Measurements from ENCODE around the gene THSD4. TPM values are rescaled to one million over a fixed set of nuclear protein-coding genes. Genes with fewer than 3 reads are reported as not detected.

THSD4 gene
- total and polyA plus RNA-seq, 5 donors from 2014 or later = not detected

DNA sequence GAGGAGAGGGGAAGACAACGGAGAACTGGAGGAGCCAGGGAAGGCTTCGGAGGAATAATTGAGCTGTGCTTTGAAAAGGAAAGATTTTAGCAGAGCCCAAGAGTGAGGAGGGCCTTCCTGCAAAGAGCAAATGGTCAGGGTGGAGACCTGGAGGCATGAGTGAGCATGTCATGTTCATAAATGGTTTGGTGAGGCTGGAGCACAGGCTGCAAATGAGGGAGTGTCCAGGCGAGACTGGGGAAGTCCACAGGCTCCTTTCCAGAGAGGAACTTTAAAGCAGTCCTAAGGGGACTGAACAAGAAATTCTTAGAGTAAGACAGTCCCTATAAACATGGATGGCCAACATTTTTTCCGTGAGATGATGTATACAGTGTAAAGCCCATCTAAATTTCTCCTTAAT is 108.8 kb downstream of the THSD4 start:
- peak overlapping the region in 1 of 3 donors; percentile 22 for H3K27ac Mint-ChIP-seq
- H3K4me3 Mint-ChIP-seq = no peak overlapping the region
- DNase-seq = no peak
- Histone ChIP-seq H3K27ac (ENCODE audit: insufficient read depth, low read length, poor library complexity, severe bottlenecking) (no peak overlapping the region), H3K36me3 (ENCODE audit: control insufficient read depth, insufficient read depth, low read length) (no peaks in the 10 kb centered on the region), H3K27me3 (ENCODE audit: control insufficient read depth, insufficient read depth, low read length) (no peaks in the 10 kb centered on the region), H3K4me3 (ENCODE audit: low read depth, low read length) (no peak overlapping the region), H3K4me1 (ENCODE audit: control insufficient read depth, insufficient read depth, low read length, poor library complexity, severe bottlenecking) (no peaks in the 10 kb centered on the region), H3K9me3 (ENCODE audit: control insufficient read depth in 2 of 2, low read length in 2 of 2) (no peaks in the 10 kb centered on the region)
- peaks cover 9% of the 10 kb centered on the region for H3K27me3 Mint-ChIP-seq
- no peaks in the 10 kb centered on the region for H3K36me3 Mint-ChIP-seq
- peaks cover 0 to 5% (median 0%) of the 10 kb centered on the region in 7 donors for H3K9me3 Mint-ChIP-seq
- no peak for ATAC-seq (ENCODE audit: low read depth in 2 of 2)
- H3K4me1 Mint-ChIP-seq = no peaks in the 10 kb centered on the region

DNA sequence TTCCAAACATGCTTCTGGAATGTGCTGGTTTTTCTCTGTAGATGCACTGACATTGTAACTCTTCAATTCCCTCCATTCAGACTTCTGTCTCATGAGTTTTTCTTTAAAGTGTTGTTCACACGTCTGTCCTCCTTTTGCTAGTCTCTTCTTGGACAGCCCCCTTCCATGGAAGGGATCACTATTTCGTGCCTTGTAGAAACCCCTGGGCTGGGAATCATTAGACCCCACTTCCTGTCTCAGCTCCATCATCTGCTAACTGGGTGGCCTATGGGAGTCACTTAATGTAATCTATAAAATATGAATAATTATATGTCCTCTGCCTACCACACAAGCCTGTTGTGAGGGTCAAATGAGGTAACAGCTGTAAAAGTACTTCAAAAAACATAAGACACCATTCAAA is 110.6 kb downstream of the THSD4 start:
- H3K9me3 Mint-ChIP-seq = peaks cover 0 to 5% (median 0%) of the 10 kb centered on the region in 7 donors
- DNase-seq (no peak), ATAC-seq (ENCODE audit: low read depth in 2 of 2) (no peak)
- peaks cover 9% of the 10 kb centered on the region for H3K27me3 Mint-ChIP-seq
- H3K4me3 ChIP-seq (ENCODE audit: low read depth, low read length) = no peak overlapping the region
- H3K4me1 Mint-ChIP-seq = no peaks in the 10 kb centered on the region
- H3K27ac ChIP-seq (ENCODE audit: insufficient read depth, low read length, poor library complexity, severe bottlenecking) = no peak overlapping the region
- no peaks in the 10 kb centered on the region for H3K36me3 Mint-ChIP-seq
- H3K27ac Mint-ChIP-seq = no peak overlapping the region
- no peaks in the 10 kb centered on the region for H3K4me1 ChIP-seq (ENCODE audit: control insufficient read depth, insufficient read depth, low read length, poor library complexity, severe bottlenecking)
- no peak overlapping the region for H3K4me3 Mint-ChIP-seq
- H3K27me3 ChIP-seq (ENCODE audit: control insufficient read depth, insufficient read depth, low read length) = no peaks in the 10 kb centered on the region
- H3K9me3 ChIP-seq (ENCODE audit: control insufficient read depth in 2 of 2, low read length in 2 of 2) = no peaks in the 10 kb centered on the region
- H3K36me3 ChIP-seq (ENCODE audit: control insufficient read depth, insufficient read depth, low read length) = no peaks in the 10 kb centered on the region

GRCh38 chr15:71226536-71227455 is 111.5 kb downstream of the THSD4 start:
- ATAC-seq (ENCODE audit: low read depth in 2 of 2) = no peak
- Histone ChIP-seq H3K36me3 (ENCODE audit: control insufficient read depth, insufficient read depth, low read length) (no peaks in the 10 kb centered on the region), H3K27me3 (ENCODE audit: control insufficient read depth, insufficient read depth, low read length) (no peaks in the 10 kb centered on the region)

GRCh38 chr15:71228403-71228802 is 113.1 kb downstream of the THSD4 start:
- Mint-ChIP-seq H3K36me3 (no peaks in the 10 kb centered on the region), H3K27me3 (peaks cover 3% of the 10 kb centered on the region), H3K4me3 (no peak overlapping the region), H3K27ac (no peak overlapping the region), H3K9me3 (peaks cover 0 to 4% (median 0%) of the 10 kb centered on the region in 7 donors), H3K4me1 (no peaks in the 10 kb centered on the region)
- Histone ChIP-seq H3K9me3 (ENCODE audit: control insufficient read depth in 2 of 2, low read length in 2 of 2) (no peaks in the 10 kb centered on the region), H3K36me3 (ENCODE audit: control insufficient read depth, insufficient read depth, low read length) (no peaks in the 10 kb centered on the region), H3K4me3 (ENCODE audit: low read depth, low read length) (no peak overlapping the region), H3K4me1 (ENCODE audit: control insufficient read depth, insufficient read depth, low read length, poor library complexity, severe bottlenecking) (no peaks in the 10 kb centered on the region), H3K27me3 (ENCODE audit: control insufficient read depth, insufficient read depth, low read length) (no peaks in the 10 kb centered on the region), H3K27ac (ENCODE audit: insufficient read depth, low read length, poor library complexity, severe bottlenecking) (no peak overlapping the region)
- no peak for ATAC-seq (ENCODE audit: low read depth in 2 of 2)
- DNase-seq = no peak

More at GRCh38 chr15:71226536-71227455, 111.5 kb downstream of the THSD4 start:
- Histone ChIP-seq H3K9me3 (ENCODE audit: control insufficient read depth in 2 of 2, low read length in 2 of 2) (no peaks in the 10 kb centered on the region), H3K4me3 (ENCODE audit: low read depth, low read length) (no peak overlapping the region), H3K27ac (ENCODE audit: insufficient read depth, low read length, poor library complexity, severe bottlenecking) (no peak overlapping the region), H3K4me1 (ENCODE audit: control insufficient read depth, insufficient read depth, low read length, poor library complexity, severe bottlenecking) (no peaks in the 10 kb centered on the region)
- peaks cover 5% of the 10 kb centered on the region for H3K27me3 Mint-ChIP-seq
- no peak overlapping the region for H3K4me3 Mint-ChIP-seq
- DNase-seq = no peak
- peaks cover 0 to 2% (median 0%) of the 10 kb centered on the region in 7 donors for H3K9me3 Mint-ChIP-seq
- H3K36me3 Mint-ChIP-seq = no peaks in the 10 kb centered on the region
- no peak overlapping the region for H3K27ac Mint-ChIP-seq
- H3K4me1 Mint-ChIP-seq = no peaks in the 10 kb centered on the region

DNA sequence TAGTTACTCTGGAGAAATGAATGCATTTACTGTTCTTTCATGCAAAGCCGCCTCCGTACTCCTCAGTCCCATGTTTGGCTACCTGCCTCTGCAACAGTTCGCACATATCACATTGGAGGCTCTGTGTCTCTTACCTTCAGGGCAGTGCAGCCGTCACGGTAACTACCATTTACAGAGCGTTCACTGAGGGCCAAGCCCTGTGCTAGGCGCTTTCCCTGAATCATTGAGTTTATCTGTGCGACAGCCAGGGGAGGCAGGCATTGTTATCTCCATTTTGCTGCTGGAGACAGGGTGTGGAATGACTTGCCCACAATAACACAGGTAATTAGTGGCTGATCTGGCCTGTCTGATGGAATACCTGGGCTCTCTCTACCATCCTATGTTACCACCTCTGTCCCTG is 115.0 kb downstream of the THSD4 start:
- ATAC-seq (ENCODE audit: low read depth in 2 of 2) (no peak), DNase-seq (no peak)
- Mint-ChIP-seq H3K9me3 (peaks cover 0 to 4% (median 0%) of the 10 kb centered on the region in 7 donors), H3K4me3 (no peak overlapping the region), H3K4me1 (no peaks in the 10 kb centered on the region), H3K27me3 (no peaks in the 10 kb centered on the region), H3K36me3 (no peaks in the 10 kb centered on the region), H3K27ac (no peak overlapping the region)
- H3K27me3 ChIP-seq (ENCODE audit: control insufficient read depth, insufficient read depth, low read length) = no peaks in the 10 kb centered on the region
- H3K36me3 ChIP-seq (ENCODE audit: control insufficient read depth, insufficient read depth, low read length) = no peaks in the 10 kb centered on the region
- no peaks in the 10 kb centered on the region for H3K9me3 ChIP-seq (ENCODE audit: control insufficient read depth in 2 of 2, low read length in 2 of 2)
- H3K4me3 ChIP-seq (ENCODE audit: low read depth, low read length) = no peak overlapping the region
- H3K27ac ChIP-seq (ENCODE audit: insufficient read depth, low read length, poor library complexity, severe bottlenecking) = no peak overlapping the region
- H3K4me1 ChIP-seq (ENCODE audit: control insufficient read depth, insufficient read depth, low read length, poor library complexity, severe bottlenecking) = no peaks in the 10 kb centered on the region

DNA sequence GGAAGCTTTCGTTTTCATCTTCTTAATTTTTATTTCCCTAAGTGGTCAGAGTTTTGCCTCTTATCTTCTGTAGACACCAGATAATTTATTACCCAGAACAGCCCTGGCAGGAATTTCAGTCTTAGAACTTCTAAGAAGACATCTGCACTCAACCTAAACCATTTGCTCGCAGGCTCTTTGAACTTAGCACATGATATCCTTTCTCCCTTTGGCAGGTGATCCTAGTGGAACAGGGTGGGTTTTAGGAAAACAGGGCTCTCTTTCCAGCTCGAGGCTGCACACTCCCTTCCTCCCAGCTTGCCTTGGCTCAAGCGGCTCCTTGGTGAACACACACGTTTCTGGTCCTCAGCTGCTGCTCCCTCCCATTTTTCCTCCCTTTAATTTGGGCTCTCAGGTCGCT is 116.5 kb downstream of the THSD4 start:
- Histone ChIP-seq H3K27ac (ENCODE audit: insufficient read depth, low read length, poor library complexity, severe bottlenecking) (no peak overlapping the region), H3K36me3 (ENCODE audit: control insufficient read depth, insufficient read depth, low read length) (no peaks in the 10 kb centered on the region), H3K4me1 (ENCODE audit: control insufficient read depth, insufficient read depth, low read length, poor library complexity, severe bottlenecking) (no peaks in the 10 kb centered on the region), H3K27me3 (ENCODE audit: control insufficient read depth, insufficient read depth, low read length) (no peaks in the 10 kb centered on the region), H3K4me3 (ENCODE audit: low read depth, low read length) (no peak overlapping the region), H3K9me3 (ENCODE audit: control insufficient read depth in 2 of 2, low read length in 2 of 2) (no peaks in the 10 kb centered on the region)
- no peaks in the 10 kb centered on the region for H3K4me1 Mint-ChIP-seq
- no peak overlapping the region for H3K4me3 Mint-ChIP-seq
- DNase-seq = no peak
- H3K27me3 Mint-ChIP-seq = peaks cover 3% of the 10 kb centered on the region
- no peak for ATAC-seq (ENCODE audit: low read depth in 2 of 2)
- H3K36me3 Mint-ChIP-seq = no peaks in the 10 kb centered on the region
- H3K9me3 Mint-ChIP-seq = peaks cover 0 to 2% (median 0%) of the 10 kb centered on the region in 7 donors
- no peak overlapping the region for H3K27ac Mint-ChIP-seq

GRCh38 chr15:71232411-71232810 is 117.1 kb downstream of the THSD4 start:
- Histone ChIP-seq H3K36me3 (ENCODE audit: control insufficient read depth, insufficient read depth, low read length) (no peaks in the 10 kb centered on the region), H3K4me3 (ENCODE audit: low read depth, low read length) (no peak overlapping the region), H3K27ac (ENCODE audit: insufficient read depth, low read length, poor library complexity, severe bottlenecking) (no peak overlapping the region), H3K4me1 (ENCODE audit: control insufficient read depth, insufficient read depth, low read length, poor library complexity, severe bottlenecking) (no peaks in the 10 kb centered on the region), H3K9me3 (ENCODE audit: control insufficient read depth in 2 of 2, low read length in 2 of 2) (no peaks in the 10 kb centered on the region), H3K27me3 (ENCODE audit: control insufficient read depth, insufficient read depth, low read length) (no peaks in the 10 kb centered on the region)
- no peak overlapping the region for H3K4me3 Mint-ChIP-seq
- DNase-seq (no peak), ATAC-seq (ENCODE audit: low read depth in 2 of 2) (no peak)
- H3K9me3 Mint-ChIP-seq = peaks cover 0 to 2% (median 0%) of the 10 kb centered on the region in 7 donors
- H3K4me1 Mint-ChIP-seq = no peaks in the 10 kb centered on the region
- H3K27me3 Mint-ChIP-seq = peaks cover 4% of the 10 kb centered on the region
- no peak overlapping the region for H3K27ac Mint-ChIP-seq
- H3K36me3 Mint-ChIP-seq = no peaks in the 10 kb centered on the region
